Measurements from ENCODE around the gene TBC1D17. TPM values are rescaled to one million over a fixed set of nuclear protein-coding genes. Genes with fewer than 3 reads are reported as not detected.

The TBC1D17 gene
- total RNA-seq, 2 donors from 2014 or later, result 40.7 to 47.3 TPM

DNA sequence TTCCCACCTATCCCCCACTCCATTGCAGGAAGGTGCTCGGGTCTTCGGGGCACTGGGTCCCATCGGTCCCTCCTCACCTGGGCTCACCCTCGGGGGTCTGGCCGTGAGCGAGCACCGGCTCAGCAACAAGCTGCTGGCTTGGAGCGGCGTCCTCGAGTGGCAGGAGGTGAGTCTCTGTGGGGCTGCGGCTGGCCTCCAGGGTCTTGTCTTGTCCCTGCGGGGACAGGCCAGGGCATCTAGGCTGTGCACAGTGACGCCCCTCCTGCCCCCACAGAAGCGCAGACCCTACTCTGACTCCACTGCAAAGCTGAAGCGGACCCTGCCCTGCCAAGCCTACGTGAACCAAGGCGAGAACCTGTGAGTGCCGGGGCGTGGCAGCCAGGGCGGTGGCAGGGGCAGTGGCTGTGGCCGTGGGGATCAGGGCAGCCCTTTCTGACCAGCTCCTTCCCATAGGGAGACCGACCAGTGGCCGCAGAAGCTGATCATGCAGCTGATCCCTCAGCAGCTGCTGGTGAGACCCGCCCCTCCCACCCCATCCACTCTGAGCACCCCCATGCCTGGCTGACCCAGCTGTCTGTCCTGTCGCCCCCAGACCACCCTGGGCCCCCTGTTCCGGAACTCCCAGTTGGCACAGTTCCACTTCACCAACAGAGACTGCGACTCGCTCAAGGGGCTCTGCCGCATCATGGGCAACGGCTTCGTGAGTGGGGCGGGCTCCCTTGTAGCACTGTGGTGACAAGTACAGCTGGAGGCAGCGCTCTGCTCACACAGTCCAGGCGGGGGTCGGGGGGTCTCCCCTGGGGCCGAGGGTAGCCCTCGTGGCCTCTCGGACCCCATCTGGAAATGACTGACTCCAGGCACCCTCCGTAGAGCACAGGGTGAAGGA lies 22.9 kb upstream of the TBC1D17 start:
- no peaks in the 10 kb centered on the region for H3K9me3 ChIP-seq (ENCODE audit: control insufficient read depth, low read length)
- peaks cover 5% of the 10 kb centered on the region for H3K4me1 ChIP-seq (ENCODE audit: control insufficient read depth, insufficient read depth, low read length)
- Mint-ChIP-seq H3K4me1 (peaks cover 20% of the 10 kb centered on the region), H3K27me3 (ENCODE audit: insufficient read depth) (no peaks in the 10 kb centered on the region), H3K36me3 (ENCODE audit: low read depth) (peaks cover 41% of the 10 kb centered on the region), H3K9me3 (peaks cover 5% of the 10 kb centered on the region), H3K4me3 (no peak overlapping the region), H3K27ac (no peak overlapping the region)
- no peaks in the 10 kb centered on the region for H3K27me3 ChIP-seq (ENCODE audit: control insufficient read depth, insufficient read depth, low read length, poor library complexity, severe bottlenecking)
- H3K4me3 ChIP-seq (ENCODE audit: low read length), result no peak overlapping the region
- 95 to 96% methylated on average over 15 to 39 of the region's 39 CpGs for whole genome bisulfite sequencing, 2 experiments (ENCODE audit: insufficient coverage in 1 of 2, insufficient read length in 1 of 2)
- no peak overlapping the region for H3K27ac ChIP-seq (ENCODE audit: low read depth, low read length)
- no peak overlapping the region for H3K9ac ChIP-seq (ENCODE audit: extremely low read depth, low read length, poor library complexity, severe bottlenecking)
- H3K36me3 ChIP-seq (ENCODE audit: control insufficient read depth, insufficient read depth, low read length), result peaks cover 42% of the 10 kb centered on the region
- TF ChIP-seq, protein P1, sequence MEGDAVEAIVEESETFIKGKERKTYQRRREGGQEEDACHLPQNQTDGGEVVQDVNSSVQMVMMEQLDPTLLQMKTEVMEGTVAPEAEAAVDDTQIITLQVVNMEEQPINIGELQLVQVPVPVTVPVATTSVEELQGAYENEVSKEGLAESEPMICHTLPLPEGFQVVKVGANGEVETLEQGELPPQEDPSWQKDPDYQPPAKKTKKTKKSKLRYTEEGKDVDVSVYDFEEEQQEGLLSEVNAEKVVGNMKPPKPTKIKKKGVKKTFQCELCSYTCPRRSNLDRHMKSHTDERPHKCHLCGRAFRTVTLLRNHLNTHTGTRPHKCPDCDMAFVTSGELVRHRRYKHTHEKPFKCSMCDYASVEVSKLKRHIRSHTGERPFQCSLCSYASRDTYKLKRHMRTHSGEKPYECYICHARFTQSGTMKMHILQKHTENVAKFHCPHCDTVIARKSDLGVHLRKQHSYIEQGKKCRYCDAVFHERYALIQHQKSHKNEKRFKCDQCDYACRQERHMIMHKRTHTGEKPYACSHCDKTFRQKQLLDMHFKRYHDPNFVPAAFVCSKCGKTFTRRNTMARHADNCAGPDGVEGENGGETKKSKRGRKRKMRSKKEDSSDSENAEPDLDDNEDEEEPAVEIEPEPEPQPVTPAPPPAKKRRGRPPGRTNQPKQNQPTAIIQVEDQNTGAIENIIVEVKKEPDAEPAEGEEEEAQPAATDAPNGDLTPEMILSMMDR (conservative IDR thresholded peaks at IDR 0.05), result no peak
- DNase-seq, result peak; percentile 49

DNA sequence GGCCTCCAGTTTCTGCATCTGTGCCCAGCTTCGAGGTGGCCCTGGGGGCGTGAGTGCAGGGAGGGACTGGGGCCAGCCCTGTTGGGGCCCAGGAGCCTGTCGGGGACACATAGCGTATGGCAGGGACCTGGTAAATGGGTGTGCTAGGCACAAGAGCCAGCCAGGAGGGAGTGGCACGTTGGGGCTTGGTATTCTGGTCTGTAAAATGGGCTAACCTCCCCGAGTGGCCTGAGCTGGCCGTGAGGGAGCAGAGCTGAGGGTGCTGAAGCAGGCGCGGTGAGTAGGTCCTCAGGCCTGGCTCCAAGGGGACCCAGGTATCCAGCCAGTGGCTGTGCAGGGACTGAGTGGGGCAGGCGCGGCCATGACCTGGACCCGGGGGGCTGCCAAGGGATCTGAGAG lies 22.2 kb upstream of the TBC1D17 start:
- Histone ChIP-seq H3K27me3 (ENCODE audit: control insufficient read depth, insufficient read depth, low read length, poor library complexity, severe bottlenecking) (no peaks in the 10 kb centered on the region), H3K9me3 (ENCODE audit: control insufficient read depth, low read length) (no peaks in the 10 kb centered on the region), H3K36me3 (ENCODE audit: control insufficient read depth, insufficient read depth, low read length) (peaks cover 41% of the 10 kb centered on the region), H3K9ac (ENCODE audit: extremely low read depth, low read length, poor library complexity, severe bottlenecking) (no peak overlapping the region), H3K4me1 (ENCODE audit: control insufficient read depth, insufficient read depth, low read length) (peaks cover 5% of the 10 kb centered on the region), H3K27ac (ENCODE audit: low read depth, low read length) (no peak overlapping the region), H3K4me3 (ENCODE audit: low read length) (no peak overlapping the region)
- Mint-ChIP-seq H3K4me1 (peaks cover 15% of the 10 kb centered on the region), H3K4me3 (no peak overlapping the region), H3K9me3 (no peaks in the 10 kb centered on the region), H3K27me3 (ENCODE audit: insufficient read depth) (no peaks in the 10 kb centered on the region), H3K27ac (peak overlapping the region; percentile 74), H3K36me3 (ENCODE audit: low read depth) (peaks cover 38% of the 10 kb centered on the region)
- DNase-seq, result no peak
- TF ChIP-seq, protein P1 (conservative IDR thresholded peaks at IDR 0.05), result no peak
- 95 to 98% methylated on average over 7 to 12 of the region's 12 CpGs for WGBS, 2 experiments (ENCODE audit: insufficient coverage in 1 of 2, insufficient read length in 1 of 2)

DNA sequence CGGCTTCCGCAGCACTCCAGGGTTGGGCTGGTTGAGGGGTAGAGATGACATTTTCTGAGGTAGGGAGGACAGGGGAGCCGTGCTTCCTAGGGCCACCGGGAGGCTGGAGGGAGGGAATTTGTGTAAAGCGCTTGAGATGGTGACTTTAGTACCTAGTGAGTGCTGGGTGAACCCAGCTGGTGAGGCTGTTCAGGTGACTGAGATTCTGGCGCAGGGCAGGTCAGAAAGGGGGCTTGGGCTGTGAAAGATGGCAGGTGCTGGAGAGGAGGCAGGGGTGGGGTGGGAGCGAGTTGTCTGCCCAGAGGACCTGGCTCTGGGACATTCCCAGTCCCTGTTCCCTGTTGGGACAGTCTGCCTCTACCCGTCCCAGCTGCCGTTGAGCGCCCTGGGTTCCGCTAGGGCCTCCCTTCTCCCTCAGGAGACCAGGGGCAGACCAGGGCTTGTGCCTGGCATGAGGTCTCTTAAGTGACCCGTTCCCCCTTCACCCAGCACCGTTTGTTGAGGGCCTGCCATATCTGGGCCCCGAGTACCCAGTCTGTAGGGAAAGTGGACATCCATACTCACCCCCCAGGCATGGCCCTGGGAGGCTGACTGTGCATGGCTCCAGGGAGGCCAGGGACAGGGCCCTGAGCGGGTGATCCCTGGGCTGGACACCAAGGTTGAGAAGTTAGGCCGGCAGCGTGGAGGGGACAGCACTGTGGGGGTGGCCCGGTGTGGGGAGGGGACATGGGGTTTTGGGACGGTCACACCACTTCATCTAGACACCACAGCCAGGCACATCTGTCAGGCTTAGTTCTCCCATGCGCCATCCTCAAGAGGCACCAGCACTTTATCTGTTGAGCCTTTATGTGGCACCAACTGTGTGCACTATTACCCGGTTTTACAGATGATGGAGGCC lies 21.6 kb upstream of the TBC1D17 start:
- H3K36me3 Mint-ChIP-seq (ENCODE audit: low read depth), result peaks cover 39% of the 10 kb centered on the region
- Histone ChIP-seq H3K9me3 (ENCODE audit: control insufficient read depth, low read length) (no peaks in the 10 kb centered on the region), H3K27me3 (ENCODE audit: control insufficient read depth, insufficient read depth, low read length, poor library complexity, severe bottlenecking) (no peaks in the 10 kb centered on the region), H3K4me3 (ENCODE audit: low read length) (no peak overlapping the region), H3K27ac (ENCODE audit: low read depth, low read length) (no peak overlapping the region), H3K36me3 (ENCODE audit: control insufficient read depth, insufficient read depth, low read length) (peaks cover 43% of the 10 kb centered on the region), H3K4me1 (ENCODE audit: control insufficient read depth, insufficient read depth, low read length) (peaks cover 5% of the 10 kb centered on the region), H3K9ac (ENCODE audit: extremely low read depth, low read length, poor library complexity, severe bottlenecking) (no peak overlapping the region)
- no peaks in the 10 kb centered on the region for H3K27me3 Mint-ChIP-seq (ENCODE audit: insufficient read depth)
- 90 to 94% methylated on average over 15 to 21 of the region's 21 CpGs for WGBS, 2 experiments (ENCODE audit: insufficient coverage in 1 of 2, insufficient read length in 1 of 2)
- peak; percentile 66 for DNase-seq
- peak overlapping the region; percentile 74 for H3K27ac Mint-ChIP-seq
- H3K4me1 Mint-ChIP-seq, result peaks cover 15% of the 10 kb centered on the region
- no peak overlapping the region for H3K4me3 Mint-ChIP-seq
- no peaks in the 10 kb centered on the region for H3K9me3 Mint-ChIP-seq
- TF ChIP-seq, protein P1 (conservative IDR thresholded peaks at IDR 0.05), result no peak
